Mammary epithelial cell (primary cell): ENCODE data around the gene RBM42.

Experiments used
- EZH2 ChIP-seq: IDR thresholded peaks from 2 replicates; pipeline ENCODE4 v1.6.1; 2012; ENCODE audit warnings: low read length, inconsistent platforms, borderline replicate concordance
- TF ChIP-seq, protein P1 (sequence below), 2 donors: IDR thresholded peaks in 1 of 2; conservative IDR thresholded peaks in 1 of 2; 2 replicates each; pipeline ENCODE4 v1.5.1; 2011 to 2012; ENCODE audit warnings: inconsistent platforms in 2 of 2, low read length in 2 of 2, mild to moderate bottlenecking in 2 of 2, control low read depth in 1 of 2, low read depth in 1 of 2; ENCODE audit not compliant: insufficient read depth in 1 of 2; ENCODE audit errors: extremely low read depth in 1 of 2

DNA sequence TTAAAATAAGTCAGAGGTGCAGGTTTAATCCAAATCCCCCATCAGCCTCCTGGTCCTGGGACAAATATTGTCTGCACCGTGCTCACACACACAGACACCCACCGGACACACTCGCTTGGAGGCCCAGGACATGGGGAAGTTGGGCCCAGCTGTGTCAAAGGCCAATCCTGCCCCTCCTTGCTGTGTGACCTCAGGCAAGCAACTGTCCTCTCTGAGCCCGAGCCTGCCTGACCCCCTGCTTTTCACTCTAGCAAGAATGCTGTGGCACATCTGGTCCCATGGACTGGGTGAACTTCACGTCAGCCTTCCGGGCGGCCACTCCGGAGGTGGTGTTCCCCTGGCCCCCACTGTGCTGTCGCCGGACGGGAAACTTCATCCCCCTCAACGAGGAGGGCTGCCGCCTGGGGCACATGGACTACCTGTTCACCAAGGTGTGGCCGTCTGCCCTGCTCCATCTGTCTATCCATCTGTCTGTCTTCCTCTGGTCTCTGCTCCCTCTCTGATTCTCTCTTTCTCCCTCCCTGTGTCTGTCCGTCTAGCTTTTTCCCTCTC lies 46.8 kb downstream of the RBM42 start:
- TF ChIP-seq, protein P1, sequence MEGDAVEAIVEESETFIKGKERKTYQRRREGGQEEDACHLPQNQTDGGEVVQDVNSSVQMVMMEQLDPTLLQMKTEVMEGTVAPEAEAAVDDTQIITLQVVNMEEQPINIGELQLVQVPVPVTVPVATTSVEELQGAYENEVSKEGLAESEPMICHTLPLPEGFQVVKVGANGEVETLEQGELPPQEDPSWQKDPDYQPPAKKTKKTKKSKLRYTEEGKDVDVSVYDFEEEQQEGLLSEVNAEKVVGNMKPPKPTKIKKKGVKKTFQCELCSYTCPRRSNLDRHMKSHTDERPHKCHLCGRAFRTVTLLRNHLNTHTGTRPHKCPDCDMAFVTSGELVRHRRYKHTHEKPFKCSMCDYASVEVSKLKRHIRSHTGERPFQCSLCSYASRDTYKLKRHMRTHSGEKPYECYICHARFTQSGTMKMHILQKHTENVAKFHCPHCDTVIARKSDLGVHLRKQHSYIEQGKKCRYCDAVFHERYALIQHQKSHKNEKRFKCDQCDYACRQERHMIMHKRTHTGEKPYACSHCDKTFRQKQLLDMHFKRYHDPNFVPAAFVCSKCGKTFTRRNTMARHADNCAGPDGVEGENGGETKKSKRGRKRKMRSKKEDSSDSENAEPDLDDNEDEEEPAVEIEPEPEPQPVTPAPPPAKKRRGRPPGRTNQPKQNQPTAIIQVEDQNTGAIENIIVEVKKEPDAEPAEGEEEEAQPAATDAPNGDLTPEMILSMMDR (conservative IDR thresholded peaks at IDR 0.05 in 1 of 2, IDR thresholded peaks at IDR 0.05 in 1 of 2; ENCODE audit: extremely low read depth in 1 of 2, insufficient read depth in 1 of 2, low read depth in 1 of 2, low read length in 2 of 2), result no peak
- TF ChIP-seq EZH2, result no peak
